IMR-90 (cell line): Measurements from ENCODE around the gene HGFAC. TPM values are rescaled to one million over a fixed set of nuclear protein-coding genes. Genes with fewer than 3 reads are reported as not detected.

Experiments used
- ATAC-seq: fragments of 200-7000 bp; cut with Tn5 transposase; 2 replicates; pipeline ENCODE4 v1.9.1; 2020; ENCODE audit warnings: low read depth, mild to moderate bottlenecking, moderate library complexity
- BruUV-seq: library from RNA; stranded (reverse); fragments of 400-500 nt; replicated peaks from 2 replicates; lab custom pipeline; 2021; lab: Mats Ljungman, UMichigan
- CTCF ChIA-PET: fragments of 300-600 bp; formaldehyde crosslinking; extraction: SDS; loops from one replicate; lab custom pipeline; 2021; ENCODE audit warnings: antibody characterized with exemption; lab: Yijun Ruan, JAX
- POLR2A ChIA-PET: fragments of 300-600 bp; sonication (Branson Sonifier 250); formaldehyde crosslinking; loops from one replicate; lab custom pipeline; 2022; ENCODE audit warnings: antibody characterized with exemption; ENCODE audit not compliant: unreplicated experiment; lab: Charles Lee
- DNase-seq: peaks from one replicate; pipeline ENCODE4 v3.0.0; 2013
- H2AFZ ChIP-seq: replicated peaks from 2 replicates; pipeline ENCODE3; 2013; ENCODE audit warnings: low read length, mild to moderate bottlenecking; ENCODE audit not compliant: poor library complexity
- H2AK5ac ChIP-seq: 2 replicates; pipeline ENCODE4 v1.6.1; 2013; ENCODE audit warnings: low read depth, low read length, inconsistent platforms
- H2AK9ac ChIP-seq: replicated peaks from 2 replicates; pipeline ENCODE3; 2013; ENCODE audit warnings: mild to moderate bottlenecking, low read depth, low read length, moderate library complexity; ENCODE audit not compliant: poor library complexity
- H2BK120ac ChIP-seq: 2 replicates; pipeline ENCODE4 v1.6.1; 2013; ENCODE audit warnings: low read depth, low read length, inconsistent platforms
- H2BK15ac ChIP-seq: 3 replicates; pipeline ENCODE4 v1.6.1; 2013; ENCODE audit warnings: low read depth, low read length, inconsistent platforms
- H2BK20ac ChIP-seq: 2 replicates; pipeline ENCODE4 v1.6.1; 2013; ENCODE audit warnings: low read depth, mild to moderate bottlenecking, inconsistent platforms, low read length, moderate library complexity
- H2BK5ac ChIP-seq: 2 replicates; pipeline ENCODE4 v1.6.1; 2013; ENCODE audit warnings: mild to moderate bottlenecking, low read depth, low read length, inconsistent platforms; ENCODE audit not compliant: poor library complexity, severe bottlenecking
- H3K14ac ChIP-seq: replicated peaks from 2 replicates; pipeline ENCODE4 v1.6.1; 2013; ENCODE audit warnings: low read depth, low read length, inconsistent platforms
- H3K18ac ChIP-seq: 2 replicates; pipeline ENCODE4 v1.6.1; 2013; ENCODE audit warnings: low read depth, low read length, control low read depth
- H3K23ac ChIP-seq: 2 replicates; pipeline ENCODE4 v1.6.1; 2013; ENCODE audit warnings: low read depth, low read length, inconsistent platforms
- H3K27ac ChIP-seq: 2 replicates; pipeline ENCODE4 v1.5.1; 2013; ENCODE audit warnings: mild to moderate bottlenecking, control low read depth, low read length; ENCODE audit not compliant: insufficient read depth
- H3K27me3 ChIP-seq: 2 replicates; pipeline ENCODE4 v1.6.1; 2013; ENCODE audit warnings: low read length; ENCODE audit not compliant: control insufficient read depth, insufficient read depth
- H3K36me3 ChIP-seq: 2 replicates; pipeline ENCODE4 v1.6.1; 2013; ENCODE audit warnings: low read length, mixed read lengths; ENCODE audit not compliant: control insufficient read depth, insufficient read depth
- H3K4ac ChIP-seq: 2 replicates; pipeline ENCODE4 v1.6.1; 2013; ENCODE audit warnings: low read depth, low read length, inconsistent platforms
- H3K4me1 ChIP-seq: 2 replicates; pipeline ENCODE4 v1.6.1; 2013; ENCODE audit warnings: low read length, mixed read lengths; ENCODE audit not compliant: control insufficient read depth, insufficient read depth
- H3K4me2 ChIP-seq: 2 replicates; pipeline ENCODE4 v1.6.1; 2013; ENCODE audit warnings: low read depth, mild to moderate bottlenecking, control low read depth, low read length, moderate library complexity
- H3K4me3 ChIP-seq: 2 replicates; pipeline ENCODE4 v1.5.1; 2013; ENCODE audit warnings: low read depth, mild to moderate bottlenecking, control low read depth, low read length, moderate library complexity; ENCODE audit not compliant: insufficient read depth
- H3K56ac ChIP-seq: 2 replicates; pipeline ENCODE4 v1.6.1; 2013; ENCODE audit warnings: low read length, inconsistent platforms; ENCODE audit not compliant: insufficient read depth; ENCODE audit errors: extremely low read depth
- H3K79me1 ChIP-seq, 2 experiments: 2 replicates each; pipeline ENCODE4 v1.6.1; 2013; ENCODE audit warnings: low read length in 2 of 2, inconsistent platforms in 1 of 2, low read depth in 1 of 2
- H3K9ac ChIP-seq: 2 replicates; pipeline ENCODE4 v1.6.1; 2013; ENCODE audit warnings: low read depth, low read length, control low read depth
- H3K9me1 ChIP-seq: 2 replicates; pipeline ENCODE4 v1.6.1; 2013; ENCODE audit warnings: low read length, inconsistent platforms; ENCODE audit not compliant: insufficient read depth
- H3K9me3 ChIP-seq: 2 replicates; pipeline ENCODE4 v1.6.1; 2013; ENCODE audit warnings: low read length; ENCODE audit not compliant: control insufficient read depth, insufficient read depth
- H4K20me1 ChIP-seq: 2 replicates; pipeline ENCODE4 v1.6.1; 2013; ENCODE audit warnings: low read length, inconsistent platforms; ENCODE audit not compliant: insufficient read depth
- H4K5ac ChIP-seq: 2 replicates; pipeline ENCODE4 v1.6.1; 2013; ENCODE audit warnings: mild to moderate bottlenecking, low read depth, low read length, control low read depth
- H4K8ac ChIP-seq, 2 experiments: 2 replicates each; pipeline ENCODE4 v1.6.1; 2013; ENCODE audit warnings: low read depth in 2 of 2, low read length in 2 of 2, control low read depth in 1 of 2, inconsistent platforms in 1 of 2
- H4K91ac ChIP-seq: 2 replicates; pipeline ENCODE4 v1.6.1; 2013; ENCODE audit warnings: low read depth, low read length, inconsistent platforms; ENCODE audit not compliant: insufficient read depth
- BHLHE40 ChIP-seq: fragments of 150-350 bp; IDR thresholded peaks from 2 replicates; pipeline ENCODE4 v1.6.1; 2016; ENCODE audit warnings: mild to moderate bottlenecking, low read depth, low read length
- CEBPB ChIP-seq: IDR thresholded peaks from 2 replicates; pipeline ENCODE4 v1.6.1; 2012; ENCODE audit warnings: low read depth, low read length, improper control_type of control experiment
- FOS ChIP-seq: fragments of 150-350 bp; IDR thresholded peaks from 2 replicates; pipeline ENCODE4 v1.6.1; 2016; ENCODE audit warnings: low read depth, low read length
- MAFK ChIP-seq: IDR thresholded peaks from 2 replicates; pipeline ENCODE4 v1.6.1; 2012; ENCODE audit warnings: low read depth, low read length, improper control_type of control experiment
- MAZ ChIP-seq: IDR thresholded peaks from 2 replicates; pipeline ENCODE4 v1.6.1; 2012; ENCODE audit warnings: low read depth, mild to moderate bottlenecking, low read length, improper control_type of control experiment, moderate library complexity, borderline replicate concordance
- MXI1 ChIP-seq: IDR thresholded peaks from 2 replicates; pipeline ENCODE4 v1.6.1; 2012; ENCODE audit warnings: low read depth, mild to moderate bottlenecking, low read length, moderate library complexity, borderline replicate concordance
- RAD21 ChIP-seq: IDR thresholded peaks from 2 replicates; pipeline ENCODE4 v1.6.1; 2012; ENCODE audit warnings: low read length, improper control_type of control experiment
- WGBS, 2 experiments: methylation state at CpG; one replicate each; pipeline versions ENCODE4 v1.1.5 to v1.1.7; 2013; ENCODE audit warnings: missing lambda C conversion rate in 2 of 2; ENCODE audit not compliant: insufficient read length in 1 of 2; ENCODE audit errors: extremely low coverage in 2 of 2; 5-methylcytosine and 5-hydroxymethylcytosine counted together
- dilution Hi-C: fragments of 300-500 bp; cut with HindIII; formaldehyde crosslinking; loops from one replicate; pipeline ENCODE4 v1.14.3; 2018; ENCODE audit warnings: low sequenced_read_pairs; ENCODE audit not compliant: unreplicated experiment
- in situ Hi-C: fragments of 300-500 bp; cut with MboI; formaldehyde crosslinking; loops from 3 replicates; pipeline ENCODE4 v1.14.3; 2019; ENCODE audit warnings: low sequenced_read_pairs, inconsistent platforms, mixed read lengths
- intact Hi-C: fragments of 100-400 bp; cut with micrococcal nuclease; formaldehyde crosslinking; loops from 2 replicates; pipeline ENCODE4 v1.10.0; 2022
- polyA plus RNA-seq, 3 experiments: library from polyadenylated mRNA; depleted of rRNA; stranded (reverse); fragments of >200 nt; gene quantifications; 2 replicates each; pipeline ENCODE4 v1.2.3, GENCODE V29; 2012; ENCODE audit warnings: low replicate concordance in 1 of 3
- total RNA-seq: library from RNA; depleted of rRNA; stranded (reverse); fragments of >200 nt; gene quantifications from 2 replicates; pipeline ENCODE4 v1.2.3, GENCODE V29; 2012
- TF ChIP-seq, protein P1 (sequence below): conservative IDR thresholded peaks from 2 replicates; pipeline ENCODE4 v1.5.1; 2012; ENCODE audit warnings: mild to moderate bottlenecking, low read depth, low read length, improper control_type of control experiment
- TF ChIP-seq, protein P2 (sequence below): fragments of 150-350 bp; IDR thresholded peaks from 2 replicates; pipeline ENCODE4 v1.6.1; 2016; ENCODE audit warnings: low read depth, mild to moderate bottlenecking, low read length, moderate library complexity, borderline replicate concordance

HGFAC gene
- total and polyA plus RNA-seq, 2 of the 4 experiments (the other 2 are of a cell fraction) = 0.05 TPM; not detected in 1

DNA sequence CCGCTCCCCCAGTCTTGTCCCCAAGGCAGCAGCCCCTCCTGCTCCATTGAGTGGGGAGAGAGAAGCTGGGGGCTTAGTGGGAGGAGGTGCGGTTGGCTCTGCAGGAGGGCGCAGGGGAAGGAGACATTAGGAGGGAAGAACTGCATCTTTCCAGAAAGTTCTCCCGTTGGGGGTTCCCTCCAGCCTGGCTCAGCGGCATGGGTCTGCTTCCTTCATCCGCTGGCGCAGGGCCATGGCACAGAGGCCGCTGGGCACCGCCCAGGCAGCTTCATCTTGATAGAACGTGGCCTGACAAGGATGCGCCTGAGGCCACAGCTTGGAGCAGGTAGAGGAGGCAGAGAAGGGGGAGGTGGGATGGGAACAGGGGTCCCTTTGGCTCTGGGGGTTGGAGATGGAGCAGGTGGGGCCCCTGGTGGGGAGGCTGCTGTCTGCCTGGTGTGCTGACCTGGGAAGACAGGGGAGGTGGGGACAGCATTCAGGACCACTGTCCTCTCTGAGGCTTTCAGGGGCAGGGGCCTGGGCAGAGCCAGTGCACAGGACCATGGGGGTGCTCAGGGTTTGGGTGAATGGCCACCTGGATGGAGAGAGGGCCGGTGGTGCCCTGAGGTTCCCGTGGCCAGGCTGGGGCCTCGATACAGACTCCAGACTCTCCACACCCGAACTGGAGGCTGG lies 33.4 kb downstream of the HGFAC start:
- no peak overlapping the region for H3K9ac ChIP-seq
- H2BK15ac ChIP-seq = no peak overlapping the region
- no peak overlapping the region for H3K4me2 ChIP-seq
- H2BK120ac ChIP-seq = no peak overlapping the region
- no peaks in the 10 kb centered on the region for H4K20me1 ChIP-seq
- intact Hi-C loops = no loop called here
- peaks cover 44% of the 10 kb centered on the region for H3K27me3 ChIP-seq
- POLR2A ChIA-PET = no interaction called here
- H3K9me3 ChIP-seq = no peaks in the 10 kb centered on the region
- no peak overlapping the region for H4K91ac ChIP-seq
- H3K18ac ChIP-seq = no peak overlapping the region
- no peak overlapping the region for H4K5ac ChIP-seq
- no peaks in the 10 kb centered on the region for H3K36me3 ChIP-seq
- H3K56ac ChIP-seq = no peak overlapping the region
- WGBS, 2 experiments = no CpG with 5 or more reads among the region's 15 CpGs
- H3K4me1 ChIP-seq = no peaks in the 10 kb centered on the region
- DNase-seq (no peak), ATAC-seq (no peak)
- H3K14ac ChIP-seq = no peak overlapping the region
- H3K9me1 ChIP-seq = no peaks in the 10 kb centered on the region
- no TSS peak for BruUV-seq
- no peak overlapping the region for H4K8ac ChIP-seq
- H2AK5ac ChIP-seq = no peak overlapping the region
- no peak overlapping the region for H2AFZ ChIP-seq
- TF ChIP-seq, protein P1, sequence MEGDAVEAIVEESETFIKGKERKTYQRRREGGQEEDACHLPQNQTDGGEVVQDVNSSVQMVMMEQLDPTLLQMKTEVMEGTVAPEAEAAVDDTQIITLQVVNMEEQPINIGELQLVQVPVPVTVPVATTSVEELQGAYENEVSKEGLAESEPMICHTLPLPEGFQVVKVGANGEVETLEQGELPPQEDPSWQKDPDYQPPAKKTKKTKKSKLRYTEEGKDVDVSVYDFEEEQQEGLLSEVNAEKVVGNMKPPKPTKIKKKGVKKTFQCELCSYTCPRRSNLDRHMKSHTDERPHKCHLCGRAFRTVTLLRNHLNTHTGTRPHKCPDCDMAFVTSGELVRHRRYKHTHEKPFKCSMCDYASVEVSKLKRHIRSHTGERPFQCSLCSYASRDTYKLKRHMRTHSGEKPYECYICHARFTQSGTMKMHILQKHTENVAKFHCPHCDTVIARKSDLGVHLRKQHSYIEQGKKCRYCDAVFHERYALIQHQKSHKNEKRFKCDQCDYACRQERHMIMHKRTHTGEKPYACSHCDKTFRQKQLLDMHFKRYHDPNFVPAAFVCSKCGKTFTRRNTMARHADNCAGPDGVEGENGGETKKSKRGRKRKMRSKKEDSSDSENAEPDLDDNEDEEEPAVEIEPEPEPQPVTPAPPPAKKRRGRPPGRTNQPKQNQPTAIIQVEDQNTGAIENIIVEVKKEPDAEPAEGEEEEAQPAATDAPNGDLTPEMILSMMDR = no peak
- TF ChIP-seq MAZ (no peak), MAFK (no peak), FOS (no peak), MXI1 (no peak), CEBPB (no peak), BHLHE40 (no peak), RAD21 (no peak)
- TF ChIP-seq, protein P2, sequence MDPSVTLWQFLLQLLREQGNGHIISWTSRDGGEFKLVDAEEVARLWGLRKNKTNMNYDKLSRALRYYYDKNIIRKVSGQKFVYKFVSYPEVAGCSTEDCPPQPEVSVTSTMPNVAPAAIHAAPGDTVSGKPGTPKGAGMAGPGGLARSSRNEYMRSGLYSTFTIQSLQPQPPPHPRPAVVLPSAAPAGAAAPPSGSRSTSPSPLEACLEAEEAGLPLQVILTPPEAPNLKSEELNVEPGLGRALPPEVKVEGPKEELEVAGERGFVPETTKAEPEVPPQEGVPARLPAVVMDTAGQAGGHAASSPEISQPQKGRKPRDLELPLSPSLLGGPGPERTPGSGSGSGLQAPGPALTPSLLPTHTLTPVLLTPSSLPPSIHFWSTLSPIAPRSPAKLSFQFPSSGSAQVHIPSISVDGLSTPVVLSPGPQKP = no peak
- H3K4me3 ChIP-seq = no peak overlapping the region
- no peak overlapping the region for H2BK20ac ChIP-seq
- no peak overlapping the region for H3K27ac ChIP-seq
- H2AK9ac ChIP-seq = no peak overlapping the region
- H3K23ac ChIP-seq = no peak overlapping the region
- dilution Hi-C loops = no loop called here
- in situ Hi-C loops = no loop called here
- H2BK5ac ChIP-seq = no peak overlapping the region
- no peak overlapping the region for H3K4ac ChIP-seq
- H3K79me1 ChIP-seq = no peaks in the 10 kb centered on the region
- CTCF ChIA-PET = no interaction called here
